LNCaP clone FGC (cell line): ENCODE results near the gene PODXL.

ENCODE experiments used
- DNase-seq: peaks from one replicate; pipeline ENCODE4 v3.0.0-alpha.2; 2011; ENCODE audit warnings: low read depth
- H3K4me3 ChIP-seq: 2 replicates; pipeline ENCODE4 v1.5.1; 2011; ENCODE audit warnings: mild to moderate bottlenecking, low read depth, low read length, control low read depth
- CTCF ChIP-seq: IDR thresholded peaks from 2 replicates; pipeline ENCODE4 v1.5.1; 2012; ENCODE audit warnings: mild to moderate bottlenecking; ENCODE audit not compliant: control insufficient read depth, insufficient read depth; ENCODE audit errors: extremely low read depth

The PODXL gene

GRCh38 chr7:131546583-131547141 is 9.8 kb downstream of the PODXL start:
- TF ChIP-seq CTCF: peak; percentile 57
- no peak for DNase-seq
- H3K4me3 ChIP-seq: no peak overlapping the region

- TF ChIP-seq CTCF: no peak
- H3K4me3 ChIP-seq: no peak overlapping the region
- no peak for DNase-seq
These were observed 10.3 kb downstream of the PODXL start for GRCh38 chr7:131546126-131546525.

- no peak overlapping the region for H3K4me3 ChIP-seq
- no peak for DNase-seq
- TF ChIP-seq CTCF: peak; percentile 31; the same call in 1 of the 2 replicates
These were observed 11.8 kb downstream of the PODXL start for GRCh38 chr7:131544449-131545301.

- no peak for DNase-seq
- no peak overlapping the region for H3K4me3 ChIP-seq
- no peak for TF ChIP-seq CTCF
These were observed 12.4 kb downstream of the PODXL start for GRCh38 chr7:131544021-131544420.

- DNase-seq: no peak
- no peak overlapping the region for H3K4me3 ChIP-seq
- no peak for TF ChIP-seq CTCF
These were observed 13.1 kb downstream of the PODXL start for GRCh38 chr7:131543298-131543697.

GRCh38 chr7:131540491-131541162 is 15.8 kb downstream of the PODXL start:
- TF ChIP-seq CTCF: peak; percentile 45
- DNase-seq: peak; percentile 31
- H3K4me3 ChIP-seq: no peak overlapping the region
